Activated naive CD4-positive, alpha-beta T cell treated with anti-CD3 and anti-CD28 coated beads for 36 hours (primary cell): ENCODE data around the gene NCOA1. TPM values are rescaled to one million over a fixed set of nuclear protein-coding genes. Genes with fewer than 3 reads are reported as not detected.
A peak's percentile ranks its signal among the peaks of the same experiment; 100 is the strongest.

ENCODE experiments used
- CTCF ChIA-PET: fragments of 350-600 bp; sonication (Branson Sonifier 250); formaldehyde crosslinking; loops from one replicate; lab custom pipeline; 2021; ENCODE audit warnings: antibody characterized with exemption; lab: Charles Lee
- DNase-seq: peaks from one replicate; pipeline ENCODE4 v3.0.0-alpha.2; 2020
- H3K27ac Mint-ChIP-seq: one replicate; pipeline ENCODE4 v1.8.0; 2021; ENCODE audit warnings: mild to moderate bottlenecking, mixed read lengths
- H3K27me3 Mint-ChIP-seq: one replicate; pipeline ENCODE4 v1.8.0; 2021; ENCODE audit warnings: low read depth, mixed read lengths
- H3K36me3 Mint-ChIP-seq: one replicate; pipeline ENCODE4 v1.8.0; 2021; ENCODE audit warnings: low read depth, mixed read lengths
- H3K4me1 Mint-ChIP-seq: one replicate; pipeline ENCODE4 v1.8.0; 2021; ENCODE audit warnings: low read depth, mixed read lengths
- H3K4me3 Mint-ChIP-seq: one replicate; pipeline ENCODE4 v1.8.0; 2021; ENCODE audit warnings: mild to moderate bottlenecking, moderate library complexity, mixed read lengths
- H3K9me3 Mint-ChIP-seq: one replicate; pipeline ENCODE4 v1.8.0; 2021; ENCODE audit warnings: mixed read lengths
- intact Hi-C: fragments of 100-400 bp; cut with micrococcal nuclease; formaldehyde crosslinking; loops from one replicate; pipeline ENCODE4 v1.15.1; 2023
- total RNA-seq, 2 experiments: library from RNA; stranded (reverse); gene quantifications; one replicate each; pipeline ENCODE4 v1.2.3, GENCODE V29; 2021

NCOA1 gene
- total RNA-seq, 2 experiments from 2014 or later, result 14.0 to 15.4 TPM

DNA sequence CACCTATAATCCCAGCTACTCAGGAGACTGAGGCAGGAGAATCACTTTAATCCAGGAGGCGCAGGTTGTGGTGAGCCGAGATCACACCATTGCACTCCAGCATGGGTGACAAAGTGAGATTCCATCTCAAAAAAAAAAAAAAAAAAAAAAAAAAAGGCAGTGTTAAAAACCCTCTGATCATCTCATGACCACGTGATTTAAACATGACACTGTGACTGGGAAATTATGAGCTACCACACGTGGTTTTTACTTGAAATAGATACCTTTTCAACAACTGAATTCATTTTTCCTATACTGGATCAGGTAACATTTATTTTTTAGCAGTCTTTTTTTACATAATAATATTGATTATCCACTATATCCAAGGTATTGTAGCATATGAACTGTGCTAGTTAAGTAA, 199.5 kb downstream of the NCOA1 start:
- Mint-ChIP-seq H3K9me3 (no peaks in the 10 kb centered on the region), H3K4me1 (no peaks in the 10 kb centered on the region), H3K36me3 (peaks cover 22% of the 10 kb centered on the region), H3K4me3 (no peak overlapping the region), H3K27me3 (no peaks in the 10 kb centered on the region), H3K27ac (no peak overlapping the region)
- DNase-seq, result no peak
- intact Hi-C loops, result no loop called here
- CTCF ChIA-PET, result no interaction called here

DNA sequence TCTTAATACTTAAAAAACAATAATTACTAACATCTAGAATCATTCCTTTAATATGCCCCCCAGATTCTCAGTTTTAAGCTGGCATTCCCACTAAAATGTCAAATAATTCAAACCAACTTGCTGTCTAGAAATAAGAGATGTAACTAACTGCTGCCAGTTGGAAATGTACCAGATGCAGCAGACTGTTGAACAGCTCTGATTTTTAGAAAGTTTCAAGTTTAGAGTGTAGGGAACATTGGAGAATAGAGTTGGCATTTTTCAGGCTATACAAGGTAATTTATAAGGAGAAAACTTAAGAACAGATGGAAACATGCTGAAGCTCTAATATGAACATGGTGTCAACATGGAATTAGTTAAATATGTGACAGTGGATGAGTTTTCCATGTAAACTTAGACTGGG, 200.8 kb downstream of the NCOA1 start:
- Mint-ChIP-seq H3K27me3 (no peaks in the 10 kb centered on the region), H3K9me3 (no peaks in the 10 kb centered on the region), H3K4me3 (no peak overlapping the region), H3K36me3 (peaks cover 19% of the 10 kb centered on the region), H3K4me1 (no peaks in the 10 kb centered on the region), H3K27ac (no peak overlapping the region)
- no peak for DNase-seq
- intact Hi-C loops, result no loop called here
- CTCF ChIA-PET, result no interaction called here

DNA sequence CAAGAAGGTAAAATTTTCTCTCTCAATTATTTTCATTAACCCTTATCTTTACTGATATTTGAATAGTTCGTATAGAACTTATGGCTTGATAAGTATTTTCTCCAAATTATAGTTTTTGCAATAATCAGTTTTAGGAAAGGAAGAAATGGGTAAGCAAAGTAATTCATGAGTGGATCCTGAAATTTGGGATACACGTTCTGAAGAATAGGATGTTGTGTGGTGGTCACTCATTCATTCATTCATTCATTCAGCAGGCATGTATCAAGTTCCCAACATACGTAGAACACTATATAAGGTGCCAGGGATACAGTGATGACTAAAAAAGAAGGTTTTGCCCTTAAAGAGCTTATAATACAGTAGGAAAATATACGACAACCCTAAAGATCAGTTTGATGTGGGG, 206.7 kb downstream of the NCOA1 start:
- Mint-ChIP-seq H3K36me3 (peaks cover 5% of the 10 kb centered on the region), H3K4me1 (no peaks in the 10 kb centered on the region), H3K9me3 (no peaks in the 10 kb centered on the region), H3K27me3 (no peaks in the 10 kb centered on the region), H3K4me3 (no peak overlapping the region), H3K27ac (no peak overlapping the region)
- no peak for DNase-seq
- intact Hi-C loops, result no loop called here
- CTCF ChIA-PET, result no interaction called here

DNA sequence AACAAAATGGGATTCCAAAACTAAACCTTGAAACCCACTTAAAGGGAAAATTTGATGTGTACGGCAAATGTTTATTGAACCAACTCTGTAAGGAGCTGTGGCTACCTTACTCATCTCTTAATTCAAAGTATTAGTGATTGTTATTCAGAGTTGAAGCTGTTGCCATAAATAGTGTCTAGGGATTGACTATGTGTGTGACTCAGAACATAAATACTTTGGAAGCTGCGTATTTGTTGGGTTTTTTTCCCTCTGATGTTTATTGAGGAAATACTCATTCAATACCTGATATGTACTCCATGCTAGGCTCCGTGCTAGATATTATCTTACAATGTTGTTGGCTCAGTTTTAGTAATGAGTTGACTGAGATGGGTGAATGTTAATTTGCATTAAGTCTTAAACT, 211.7 kb downstream of the NCOA1 start:
- CTCF ChIA-PET, result no interaction called here
- no peaks in the 10 kb centered on the region for H3K27me3 Mint-ChIP-seq
- H3K4me3 Mint-ChIP-seq, result no peak overlapping the region
- intact Hi-C loops, result no loop called here
- H3K36me3 Mint-ChIP-seq, result peaks cover 5% of the 10 kb centered on the region
- H3K27ac Mint-ChIP-seq, result no peak overlapping the region
- peaks cover 3% of the 10 kb centered on the region for H3K4me1 Mint-ChIP-seq
- H3K9me3 Mint-ChIP-seq, result no peaks in the 10 kb centered on the region
- DNase-seq, result no peak

DNA sequence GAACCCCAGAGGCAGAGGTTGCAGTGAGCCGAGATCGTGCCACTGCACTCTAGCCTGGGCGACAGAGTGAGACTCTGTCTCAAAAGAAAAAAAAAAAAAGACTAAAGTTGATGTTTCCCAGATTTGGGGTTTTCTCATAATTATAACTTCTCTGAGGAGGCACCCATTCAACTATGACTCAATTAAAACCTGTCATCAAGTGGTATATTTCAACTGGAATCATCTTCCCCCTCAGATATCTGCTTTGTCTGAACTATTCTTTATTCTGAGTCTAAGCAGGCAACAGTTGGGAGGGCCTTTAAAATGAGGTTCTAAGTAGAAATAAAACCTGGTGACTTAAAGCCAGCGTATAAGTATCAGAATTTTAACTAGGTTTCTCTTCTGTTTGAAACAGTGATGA, 213.6 kb downstream of the NCOA1 start:
- Mint-ChIP-seq H3K4me1 (peaks cover 3% of the 10 kb centered on the region), H3K27ac (no peak overlapping the region), H3K36me3 (peaks cover 5% of the 10 kb centered on the region), H3K27me3 (no peaks in the 10 kb centered on the region), H3K4me3 (no peak overlapping the region), H3K9me3 (no peaks in the 10 kb centered on the region)
- CTCF ChIA-PET, result interaction anchor here (0.6 to 1.6 kb wide), 2 partner anchors 296 to 348 kb away, joined by 3 to 4 read pairs; no protein-coding TSS in a partner anchor
- no peak for DNase-seq
- intact Hi-C loops, result no loop called here

DNA sequence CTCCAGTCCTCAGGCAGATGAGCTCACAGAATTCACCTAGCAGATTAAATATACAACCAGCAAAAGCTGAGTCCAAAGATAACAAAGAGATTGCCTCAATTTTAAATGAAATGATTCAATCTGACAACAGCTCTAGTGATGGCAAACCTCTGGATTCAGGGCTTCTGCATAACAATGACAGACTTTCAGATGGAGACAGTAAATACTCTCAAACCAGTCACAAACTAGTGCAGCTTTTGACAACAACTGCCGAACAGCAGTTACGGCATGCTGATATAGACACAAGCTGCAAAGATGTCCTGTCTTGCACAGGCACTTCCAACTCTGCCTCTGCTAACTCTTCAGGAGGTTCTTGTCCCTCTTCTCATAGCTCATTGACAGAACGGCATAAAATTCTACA, 216.1 kb downstream of the NCOA1 start:
- Mint-ChIP-seq H3K4me1 (peaks cover 3% of the 10 kb centered on the region), H3K27me3 (no peaks in the 10 kb centered on the region), H3K27ac (no peak overlapping the region), H3K36me3 (peaks cover 16% of the 10 kb centered on the region), H3K9me3 (no peaks in the 10 kb centered on the region), H3K4me3 (no peak overlapping the region)
- CTCF ChIA-PET, result no interaction called here
- DNase-seq, result no peak
- intact Hi-C loops, result no loop called here

DNA sequence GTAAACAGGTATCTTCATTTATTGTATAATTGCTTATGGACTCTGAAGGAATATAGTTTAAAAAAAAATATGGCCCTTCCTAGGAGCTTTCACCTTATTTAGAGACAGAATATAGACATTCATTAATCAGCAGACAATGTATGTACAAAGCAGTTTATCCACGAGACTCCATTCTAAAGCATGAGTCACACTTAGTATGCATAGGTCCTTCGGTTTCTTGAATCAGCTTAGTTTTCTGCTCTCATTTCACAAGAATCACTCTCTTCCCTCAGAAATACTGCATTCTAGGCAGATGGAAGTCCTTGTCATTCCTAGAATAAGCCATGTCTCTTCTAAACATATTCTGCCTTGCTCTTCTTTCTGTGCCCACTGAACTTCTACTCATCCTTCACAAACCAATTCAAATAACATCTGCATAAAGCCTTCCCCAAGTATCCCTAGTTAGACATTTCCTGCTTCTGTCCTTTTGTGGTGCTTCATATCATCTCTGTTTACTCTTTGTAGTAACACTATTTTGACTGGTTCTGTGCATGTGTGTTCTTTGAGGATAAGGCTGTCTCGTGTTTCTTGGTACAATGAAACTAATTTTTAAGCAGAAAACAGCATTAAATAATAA, 217.6 kb downstream of the NCOA1 start:
- Mint-ChIP-seq H3K36me3 (peaks cover 24% of the 10 kb centered on the region), H3K4me3 (no peak overlapping the region), H3K9me3 (no peaks in the 10 kb centered on the region), H3K27me3 (no peaks in the 10 kb centered on the region), H3K4me1 (no peaks in the 10 kb centered on the region), H3K27ac (no peak overlapping the region)
- no peak for DNase-seq
- intact Hi-C loops, result no loop called here
- CTCF ChIA-PET, result interaction anchor here (0.7 kb wide), 1 partner anchor 16 kb away, joined by 3 read pairs; no protein-coding TSS in a partner anchor

DNA sequence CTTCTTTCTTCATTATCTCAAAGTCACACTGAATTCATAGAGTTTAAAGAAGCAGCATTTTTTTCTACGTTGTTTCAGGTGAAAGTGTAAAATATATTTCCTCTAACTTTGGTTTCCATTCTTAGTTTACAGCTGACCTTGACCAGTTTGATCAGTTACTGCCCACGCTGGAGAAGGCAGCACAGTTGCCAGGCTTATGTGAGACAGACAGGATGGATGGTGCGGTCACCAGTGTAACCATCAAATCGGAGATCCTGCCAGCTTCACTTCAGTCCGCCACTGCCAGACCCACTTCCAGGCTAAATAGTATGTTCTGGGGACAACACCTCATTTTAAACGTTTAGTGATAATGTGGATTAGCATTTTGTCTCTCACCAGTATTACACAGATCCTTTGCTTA, 219.8 kb downstream of the NCOA1 start:
- DNase-seq, result no peak
- H3K9me3 Mint-ChIP-seq, result no peaks in the 10 kb centered on the region
- H3K27ac Mint-ChIP-seq, result no peak overlapping the region
- intact Hi-C loops, result no loop called here
- no peaks in the 10 kb centered on the region for H3K4me1 Mint-ChIP-seq
- CTCF ChIA-PET, result no interaction called here
- no peaks in the 10 kb centered on the region for H3K27me3 Mint-ChIP-seq
- H3K36me3 Mint-ChIP-seq, result peaks cover 28% of the 10 kb centered on the region
- H3K4me3 Mint-ChIP-seq, result no peak overlapping the region

DNA sequence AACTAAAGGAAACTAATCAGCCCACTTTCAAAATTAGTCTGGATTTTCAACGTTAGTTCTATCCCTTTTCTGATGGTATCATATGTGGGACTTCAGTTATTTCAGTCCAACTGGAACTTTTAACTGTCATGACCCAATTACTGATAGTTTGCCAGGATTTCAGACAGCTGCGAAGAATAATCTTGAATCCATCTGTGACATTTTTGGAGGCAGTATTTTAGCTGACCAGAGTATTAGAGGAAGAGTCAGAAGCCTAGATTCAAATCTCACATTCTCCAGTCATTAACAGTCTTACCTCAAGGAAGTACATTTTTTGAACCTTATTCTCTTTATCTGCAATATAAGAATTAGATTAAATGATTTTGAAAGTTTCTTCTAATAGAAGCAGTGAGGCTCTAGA, 220.8 kb downstream of the NCOA1 start:
- Mint-ChIP-seq H3K4me3 (no peak overlapping the region), H3K36me3 (peaks cover 25% of the 10 kb centered on the region), H3K27me3 (no peaks in the 10 kb centered on the region), H3K9me3 (no peaks in the 10 kb centered on the region), H3K4me1 (no peaks in the 10 kb centered on the region), H3K27ac (no peak overlapping the region)
- intact Hi-C loops, result no loop called here
- CTCF ChIA-PET, result no interaction called here
- DNase-seq, result no peak

DNA sequence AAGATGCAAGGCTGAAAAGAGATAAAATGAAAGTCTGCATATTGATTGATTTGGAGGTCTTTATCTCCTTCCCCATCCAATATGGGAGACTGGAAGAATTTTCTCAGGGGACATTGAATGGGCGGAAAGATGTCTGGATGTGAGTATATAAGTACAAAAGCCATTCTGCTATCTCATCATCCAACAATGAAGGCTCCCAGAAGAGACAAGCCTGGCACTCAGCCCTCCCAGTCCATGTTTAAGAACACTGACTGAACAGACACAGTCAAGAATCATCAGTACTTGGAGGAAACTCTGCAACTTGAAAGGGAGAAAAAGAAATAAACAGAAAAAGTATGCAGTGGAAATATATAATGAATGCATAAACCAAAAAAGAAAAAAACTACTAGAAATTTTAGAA, 221.2 kb downstream of the NCOA1 start:
- Mint-ChIP-seq H3K4me3 (no peak overlapping the region), H3K36me3 (peaks cover 25% of the 10 kb centered on the region), H3K4me1 (no peaks in the 10 kb centered on the region), H3K9me3 (no peaks in the 10 kb centered on the region), H3K27me3 (no peaks in the 10 kb centered on the region), H3K27ac (no peak overlapping the region)
- DNase-seq, result no peak
- CTCF ChIA-PET, result no interaction called here
- intact Hi-C loops, result no loop called here

DNA sequence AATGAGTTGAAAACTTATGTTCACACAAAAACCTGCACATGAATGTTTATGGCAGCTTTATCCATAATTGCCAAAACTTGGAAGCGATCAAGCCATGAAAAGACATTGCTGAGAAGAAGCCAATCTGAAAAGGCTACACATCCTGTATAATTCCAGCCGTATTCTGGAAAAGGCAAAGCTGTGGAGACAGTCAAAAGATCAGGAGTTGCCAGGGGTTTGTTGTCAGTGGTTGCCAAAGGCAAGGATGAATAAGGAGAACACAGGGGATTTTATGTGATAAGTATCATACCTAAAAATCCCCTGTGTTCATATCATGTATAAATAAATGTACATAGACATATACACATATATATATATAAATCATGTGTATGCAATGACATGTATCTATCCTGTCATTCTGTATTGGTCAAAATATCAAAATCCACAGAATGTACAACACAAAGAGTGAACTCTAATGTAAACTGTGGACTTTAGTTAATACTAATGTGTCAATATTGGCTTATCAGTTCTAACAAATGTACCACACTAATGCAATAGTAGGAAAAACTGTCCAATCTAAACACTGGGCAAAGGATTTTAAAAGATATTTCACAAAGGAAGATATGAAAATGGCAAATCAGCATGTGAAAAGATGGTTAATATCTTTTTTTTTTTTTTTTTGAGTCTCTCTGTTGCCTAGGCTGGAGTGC, 226.4 kb downstream of the NCOA1 start:
- no peak overlapping the region for H3K27ac Mint-ChIP-seq
- no peaks in the 10 kb centered on the region for H3K9me3 Mint-ChIP-seq
- H3K4me3 Mint-ChIP-seq, result no peak overlapping the region
- intact Hi-C loops, result no loop called here
- no peaks in the 10 kb centered on the region for H3K27me3 Mint-ChIP-seq
- CTCF ChIA-PET, result no interaction called here
- H3K36me3 Mint-ChIP-seq, result peaks cover 17% of the 10 kb centered on the region
- peaks cover 8% of the 10 kb centered on the region for H3K4me1 Mint-ChIP-seq
- DNase-seq, result no peak

DNA sequence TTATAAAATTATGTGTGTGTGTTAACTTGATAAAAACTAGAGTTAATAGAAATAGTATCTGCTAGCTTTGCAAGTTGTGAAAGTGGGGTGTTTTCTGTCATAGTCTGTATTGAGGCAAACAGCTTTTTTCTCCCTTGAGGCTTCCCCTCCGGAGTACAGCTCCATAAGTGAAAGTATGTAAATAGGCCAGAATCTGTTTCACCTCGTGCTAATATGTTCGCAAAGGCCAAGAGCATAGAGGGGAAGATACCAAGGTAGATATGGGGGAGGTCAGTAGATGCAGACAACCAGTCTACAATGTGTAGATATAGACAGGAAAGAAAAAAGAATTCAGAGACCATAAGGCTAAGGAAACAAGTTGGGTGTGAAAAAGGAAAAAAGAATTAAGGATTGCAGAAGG, 229.3 kb downstream of the NCOA1 start:
- CTCF ChIA-PET, result interaction anchor here (0.9 to 1.1 kb wide), 2 partner anchors 26 to 95 kb away, joined by 3 to 4 read pairs; no protein-coding TSS in a partner anchor
- intact Hi-C loops, result no loop called here
- no peaks in the 10 kb centered on the region for H3K9me3 Mint-ChIP-seq
- no peak overlapping the region for H3K27ac Mint-ChIP-seq
- H3K36me3 Mint-ChIP-seq, result peaks cover 9% of the 10 kb centered on the region
- H3K4me1 Mint-ChIP-seq, result peaks cover 8% of the 10 kb centered on the region
- DNase-seq, result no peak
- H3K27me3 Mint-ChIP-seq, result no peaks in the 10 kb centered on the region
- no peak overlapping the region for H3K4me3 Mint-ChIP-seq

DNA sequence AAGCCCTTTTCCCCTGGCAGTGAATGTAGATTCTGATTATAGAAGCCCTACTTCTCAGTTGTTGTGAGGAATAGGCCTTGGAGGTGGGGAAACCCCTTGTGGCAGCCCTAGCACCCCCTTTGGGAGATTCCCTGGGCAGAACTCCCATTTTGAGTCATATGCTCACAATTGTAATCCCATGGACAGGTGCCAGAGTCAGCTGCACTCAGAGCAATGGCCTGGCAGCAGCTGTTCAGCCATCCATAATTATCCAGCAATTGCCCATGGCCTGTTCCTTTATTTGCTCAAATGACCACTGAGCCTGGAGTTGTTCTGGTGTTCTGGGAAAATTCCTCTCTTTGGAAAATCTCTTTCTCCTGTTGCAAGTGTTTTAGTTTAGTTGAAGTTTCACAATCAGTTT, 230.4 kb downstream of the NCOA1 start:
- H3K4me3 Mint-ChIP-seq, result no peak overlapping the region
- peaks cover 7% of the 10 kb centered on the region for H3K36me3 Mint-ChIP-seq
- H3K27ac Mint-ChIP-seq, result no peak overlapping the region
- CTCF ChIA-PET, result interaction anchor here (0.9 kb wide), 1 partner anchor 96 kb away, joined by 3 read pairs; no protein-coding TSS in a partner anchor
- no peaks in the 10 kb centered on the region for H3K9me3 Mint-ChIP-seq
- H3K4me1 Mint-ChIP-seq, result peaks cover 8% of the 10 kb centered on the region
- intact Hi-C loops, result no loop called here
- no peaks in the 10 kb centered on the region for H3K27me3 Mint-ChIP-seq
- DNase-seq, result peak; percentile 43
